ENCODE data around the gene ZBTB14. TPM values are rescaled to one million over a fixed set of nuclear protein-coding genes. Genes with fewer than 3 reads are reported as not detected.

The ZBTB14 gene
- total and polyA plus RNA-seq, 12 donors = 3.7 to 8.6 (median 7.0) TPM

DNA sequence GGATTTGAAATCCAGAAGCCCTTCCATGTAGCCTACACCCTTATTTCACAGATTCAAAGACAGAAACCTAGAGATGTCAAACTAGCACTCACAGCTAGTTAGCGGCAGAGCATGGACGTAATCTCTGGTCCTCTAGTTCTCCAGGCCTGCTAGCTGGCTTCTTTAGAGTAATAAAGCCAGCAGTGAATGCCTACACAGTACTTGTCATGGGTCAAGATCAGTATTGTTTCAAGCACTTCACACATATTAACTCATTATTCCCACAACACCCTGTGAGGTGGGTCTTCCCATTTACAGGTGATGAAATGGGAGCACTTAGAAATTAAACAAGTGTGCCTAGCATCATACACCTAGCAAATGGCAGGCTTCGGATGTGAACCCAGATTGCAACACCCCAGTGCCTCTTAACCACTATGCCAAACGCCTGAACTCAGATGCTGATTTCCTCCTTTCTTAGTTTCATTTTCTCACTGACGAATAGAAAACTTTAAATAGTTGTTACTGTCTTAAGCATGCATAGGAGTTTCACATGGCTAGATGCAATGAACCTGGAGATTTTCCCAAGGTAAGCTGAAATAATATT, 14.5 kb upstream of the ZBTB14 start:
- no peak for ATAC-seq
- peak overlapping the region in 1 of 10 donors; percentile 29 for H3K4me3 ChIP-seq

DNA sequence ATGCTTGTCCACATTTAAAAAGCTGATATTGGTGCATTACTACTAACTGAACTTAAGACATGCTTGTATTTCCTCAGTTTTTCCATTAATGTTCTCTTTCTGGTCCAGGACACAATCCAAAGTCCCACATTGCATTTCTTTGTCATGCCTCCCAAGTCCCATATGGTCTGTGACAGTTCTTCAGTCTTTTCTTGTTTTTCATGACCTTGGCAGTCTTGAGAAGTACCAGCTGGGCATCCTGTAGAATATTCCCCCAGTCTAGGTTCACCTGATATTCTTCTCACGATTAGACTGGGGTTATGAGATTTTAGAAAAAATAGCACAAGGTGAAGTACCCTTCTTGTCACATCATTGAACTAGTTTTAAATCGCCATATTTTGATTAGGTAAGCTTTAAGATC, 10.3 kb upstream of the ZBTB14 start:
- H3K27ac ChIP-seq = no peak overlapping the region
- WGBS, 2 donors = 81 to 85% methylated on average over 2 of the region's 2 CpGs
- H3K4me1 ChIP-seq = peaks cover 0 to 11% (median 0%) of the 10 kb centered on the region in 9 donors
- H3K36me3 ChIP-seq = no peaks in the 10 kb centered on the region
- DNase-seq (no peak), ATAC-seq (no peak)
- intact Hi-C loops (cut with DNase I) = no loop called here
- H3K9me3 ChIP-seq = no peaks in the 10 kb centered on the region
- no peak for TF ChIP-seq CTCF (IDR thresholded peaks at IDR 0.05)
- H3K27me3 ChIP-seq = peaks cover 0 to 21% (median 0%) of the 10 kb centered on the region in 7 donors
- no peak overlapping the region for H3K4me3 ChIP-seq

More for the DNA sequence above, 14.5 kb upstream of the ZBTB14 start:
- Histone ChIP-seq H3K9me3 (no peaks in the 10 kb centered on the region), H3K27me3 (no peaks in the 10 kb centered on the region), H3K36me3 (no peaks in the 10 kb centered on the region), H3K27ac (peak overlapping the region in 1 of 10 donors; percentile 11), H3K4me1 (peaks cover 0 to 12% (median 0%) of the 10 kb centered on the region in 9 donors)
- no peak for TF ChIP-seq CTCF (IDR thresholded peaks at IDR 0.05)
- DNase-seq = no peak
- WGBS, 2 donors = 63 to 64% methylated on average over 5 of the region's 5 CpGs
- intact Hi-C loops (cut with DNase I) = no loop called here

GRCh38 chr18:5304232-5304631, 8.7 kb upstream of the ZBTB14 start:
- no peak for ATAC-seq
- intact Hi-C loops (cut with DNase I) = no loop called here
- no peak for DNase-seq
- Histone ChIP-seq H3K9me3 (no peaks in the 10 kb centered on the region), H3K27me3 (peaks cover 0 to 22% (median 0%) of the 10 kb centered on the region in 7 donors), H3K4me3 (no peak overlapping the region), H3K4me1 (no peaks in the 10 kb centered on the region), H3K36me3 (no peaks in the 10 kb centered on the region), H3K27ac (no peak overlapping the region)
- 67 to 71% methylated on average over 1 of the region's 1 CpG for WGBS, 2 donors
- TF ChIP-seq CTCF (IDR thresholded peaks at IDR 0.05) = no peak

DNA sequence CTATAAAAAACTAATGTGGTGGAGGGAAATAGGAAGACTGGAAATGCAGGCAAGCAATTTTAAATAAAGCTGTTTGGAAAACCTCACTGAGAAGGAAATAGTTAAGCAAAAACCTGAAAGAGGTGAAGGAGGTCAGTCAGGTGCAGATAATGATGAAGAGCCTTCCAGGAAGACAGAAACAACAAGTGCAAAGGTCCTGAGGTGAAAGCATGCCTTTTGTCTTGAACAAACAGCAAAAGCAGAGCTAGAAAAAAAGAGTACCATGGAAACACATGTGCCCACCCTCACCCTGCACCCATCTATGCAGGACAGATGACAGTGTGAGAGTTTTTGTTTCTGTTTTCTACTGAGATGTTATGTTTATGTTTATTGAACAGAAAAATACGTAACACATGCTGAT, 8.1 kb upstream of the ZBTB14 start:
- intact Hi-C loops (cut with DNase I) = no loop called here
- peaks cover 0 to 22% (median 0%) of the 10 kb centered on the region in 7 donors for H3K27me3 ChIP-seq
- ATAC-seq (no peak), DNase-seq (no peak)
- no peak for TF ChIP-seq CTCF (IDR thresholded peaks at IDR 0.05)
- no peaks in the 10 kb centered on the region for H3K9me3 ChIP-seq
- no peak overlapping the region for H3K4me3 ChIP-seq
- H3K36me3 ChIP-seq = no peaks in the 10 kb centered on the region
- 58 to 73% methylated on average over 1 of the region's 1 CpG for WGBS, 2 donors
- no peaks in the 10 kb centered on the region for H3K4me1 ChIP-seq
- no peak overlapping the region for H3K27ac ChIP-seq

Data from heart right ventricle (tissue), 16 donors.